ENCODE measurements around the gene DLG1. TPM values are rescaled to one million over a fixed set of nuclear protein-coding genes. Genes with fewer than 3 reads are reported as not detected.

The DLG1 gene
- total and polyA plus RNA-seq, 2 experiments from 2014 or later, result 54.8 to 128 TPM

DNA sequence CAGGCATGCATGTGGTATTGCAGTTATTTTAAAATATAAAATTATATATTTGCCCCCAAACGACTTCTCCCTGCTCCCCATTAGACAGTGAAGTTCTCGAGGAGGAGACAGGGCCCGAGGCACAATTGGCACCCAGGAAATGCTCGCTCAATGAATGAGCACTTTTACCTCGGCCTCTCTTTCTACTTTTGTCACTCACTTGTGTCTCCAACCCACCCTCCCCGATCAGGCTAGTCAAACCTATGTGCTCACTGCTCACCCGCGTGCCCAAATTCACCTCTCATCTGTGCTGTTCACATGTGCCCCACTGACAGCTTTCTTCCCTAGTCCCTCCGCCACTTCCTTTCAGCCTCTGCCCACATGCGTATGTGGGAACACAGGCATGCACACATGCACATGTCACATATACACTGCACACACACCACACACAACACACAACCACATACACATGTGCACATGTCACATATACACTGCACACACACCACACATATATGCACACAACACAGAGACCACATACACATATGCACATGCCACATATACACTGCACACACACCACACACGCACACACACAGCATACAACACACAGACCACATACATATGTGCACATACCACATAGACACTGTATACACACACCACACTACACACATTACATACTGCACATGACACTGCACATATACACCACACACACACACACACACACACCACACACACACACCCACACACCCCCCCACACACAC lies 46.3 kb upstream of the DLG1 start:
- H3K4me1 ChIP-seq (ENCODE audit: insufficient read depth), result peaks cover 11% of the 10 kb centered on the region
- no peaks in the 10 kb centered on the region for H3K79me2 ChIP-seq
- no peaks in the 10 kb centered on the region for H3K9me2 ChIP-seq (replicated peaks; ENCODE audit: insufficient read depth)
- no peaks in the 10 kb centered on the region for H4K20me1 ChIP-seq (ENCODE audit: insufficient read depth, poor library complexity, severe bottlenecking)
- no peak overlapping the region for H3K4me3 ChIP-seq
- DNase-seq (ENCODE audit: low spot score), result no peak
- no peaks in the 10 kb centered on the region for H3K36me3 ChIP-seq (replicated peaks; ENCODE audit: insufficient read depth, low read depth)
- H3K4me2 ChIP-seq, result no peak overlapping the region
- 94% methylated on average over 11 of the region's 11 CpGs for WGBS (ENCODE audit: low lambda C conversion rate, missing lambda C conversion rate)
- TF ChIP-seq EZH2 (IDR thresholded peaks at IDR 0.05; ENCODE audit: borderline replicate concordance), result no peak
- TF ChIP-seq, protein P1, sequence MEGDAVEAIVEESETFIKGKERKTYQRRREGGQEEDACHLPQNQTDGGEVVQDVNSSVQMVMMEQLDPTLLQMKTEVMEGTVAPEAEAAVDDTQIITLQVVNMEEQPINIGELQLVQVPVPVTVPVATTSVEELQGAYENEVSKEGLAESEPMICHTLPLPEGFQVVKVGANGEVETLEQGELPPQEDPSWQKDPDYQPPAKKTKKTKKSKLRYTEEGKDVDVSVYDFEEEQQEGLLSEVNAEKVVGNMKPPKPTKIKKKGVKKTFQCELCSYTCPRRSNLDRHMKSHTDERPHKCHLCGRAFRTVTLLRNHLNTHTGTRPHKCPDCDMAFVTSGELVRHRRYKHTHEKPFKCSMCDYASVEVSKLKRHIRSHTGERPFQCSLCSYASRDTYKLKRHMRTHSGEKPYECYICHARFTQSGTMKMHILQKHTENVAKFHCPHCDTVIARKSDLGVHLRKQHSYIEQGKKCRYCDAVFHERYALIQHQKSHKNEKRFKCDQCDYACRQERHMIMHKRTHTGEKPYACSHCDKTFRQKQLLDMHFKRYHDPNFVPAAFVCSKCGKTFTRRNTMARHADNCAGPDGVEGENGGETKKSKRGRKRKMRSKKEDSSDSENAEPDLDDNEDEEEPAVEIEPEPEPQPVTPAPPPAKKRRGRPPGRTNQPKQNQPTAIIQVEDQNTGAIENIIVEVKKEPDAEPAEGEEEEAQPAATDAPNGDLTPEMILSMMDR (IDR thresholded peaks at IDR 0.05; ENCODE audit: poor library complexity), result no peak
- no peak for TF ChIP-seq EZH2phosphoT487 (IDR thresholded peaks at IDR 0.05; ENCODE audit: low read depth, severe bottlenecking, unreplicated experiment)
- H2AFZ ChIP-seq, result no peak overlapping the region
- no peak overlapping the region for H3K27ac ChIP-seq
- no peaks in the 10 kb centered on the region for H3K27me3 ChIP-seq
- no peaks in the 10 kb centered on the region for H3K9me3 ChIP-seq (ENCODE audit: low read depth)

DNA sequence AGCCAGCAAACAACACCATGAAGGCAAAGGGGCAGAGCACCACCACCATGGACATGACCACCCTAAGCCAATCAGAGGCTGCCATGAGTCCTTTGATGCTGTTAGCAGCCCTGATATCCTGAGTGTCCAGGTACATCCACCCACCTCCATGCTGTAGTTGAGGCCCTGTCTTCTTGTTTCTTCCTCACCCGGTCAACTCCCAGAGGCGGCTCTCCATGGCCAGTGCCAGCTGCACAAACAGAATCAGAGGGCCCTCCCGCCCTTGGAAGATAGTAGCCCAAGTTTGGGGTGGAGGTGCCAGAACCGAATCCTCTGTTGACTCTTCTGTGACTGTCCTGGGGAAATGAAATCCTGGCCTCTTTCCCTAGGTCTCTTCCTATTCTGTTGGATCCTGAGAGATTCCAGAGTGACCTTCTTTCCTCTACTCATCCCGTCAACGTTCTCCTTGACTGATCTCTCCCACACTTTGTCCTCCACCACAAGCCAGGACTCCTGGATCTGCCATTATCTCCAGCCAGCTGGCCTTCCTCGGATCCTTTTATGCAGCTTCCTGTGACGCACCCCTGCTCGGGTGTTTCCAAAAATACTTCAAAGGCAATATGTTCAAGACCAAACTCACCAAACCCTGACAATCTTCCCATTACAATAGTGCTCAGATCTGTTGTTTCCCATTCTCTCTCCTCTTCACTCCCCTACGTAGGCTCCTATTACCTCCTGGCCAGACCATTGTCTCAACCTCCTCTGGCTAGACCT lies 45.4 kb upstream of the DLG1 start:
- H4K20me1 ChIP-seq (ENCODE audit: insufficient read depth, poor library complexity, severe bottlenecking), result no peaks in the 10 kb centered on the region

DNA sequence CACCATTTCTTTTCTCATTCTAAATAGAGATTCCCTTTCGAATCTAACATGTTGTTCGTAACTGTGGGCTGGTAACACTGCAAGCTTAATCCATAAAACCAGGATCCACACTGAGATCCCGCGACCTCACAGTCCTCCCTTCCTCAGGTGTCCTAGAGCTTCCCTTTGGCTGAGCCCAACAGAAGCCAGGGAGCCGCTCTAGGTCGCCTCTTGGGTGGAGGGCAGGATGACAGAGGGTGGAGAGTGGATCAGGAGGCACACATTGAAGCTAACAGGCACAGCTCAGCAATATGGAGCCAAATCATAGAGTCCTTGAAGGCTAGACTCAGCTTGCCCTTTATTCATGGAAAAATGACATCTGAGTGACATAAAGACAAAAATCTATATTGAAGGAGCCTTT lies 44.7 kb upstream of the DLG1 start:
- Histone ChIP-seq H3K4me2 (no peak overlapping the region), H3K9me2 (replicated peaks; ENCODE audit: insufficient read depth) (no peaks in the 10 kb centered on the region), H3K36me3 (replicated peaks; ENCODE audit: insufficient read depth, low read depth) (no peaks in the 10 kb centered on the region), H4K20me1 (ENCODE audit: insufficient read depth, poor library complexity, severe bottlenecking) (no peaks in the 10 kb centered on the region), H3K79me2 (no peaks in the 10 kb centered on the region), H3K4me3 (no peak overlapping the region), H3K27me3 (no peaks in the 10 kb centered on the region), H2AFZ (no peak overlapping the region), H3K9me3 (ENCODE audit: low read depth) (no peaks in the 10 kb centered on the region), H3K27ac (no peak overlapping the region), H3K4me1 (ENCODE audit: insufficient read depth) (peaks cover 17% of the 10 kb centered on the region)
- TF ChIP-seq EZH2phosphoT487 (IDR thresholded peaks at IDR 0.05; ENCODE audit: low read depth, severe bottlenecking, unreplicated experiment) (no peak), EZH2 (IDR thresholded peaks at IDR 0.05; ENCODE audit: borderline replicate concordance) (no peak)
- TF ChIP-seq, protein P1 (IDR thresholded peaks at IDR 0.05; ENCODE audit: poor library complexity), result no peak
- WGBS (ENCODE audit: low lambda C conversion rate, missing lambda C conversion rate), result 96% methylated on average over 6 of the region's 6 CpGs
- no peak for DNase-seq (ENCODE audit: low spot score)

More for the DNA sequence above, 45.4 kb upstream of the DLG1 start:
- DNase-seq (ENCODE audit: low spot score), result no peak
- Histone ChIP-seq H3K9me3 (ENCODE audit: low read depth) (no peaks in the 10 kb centered on the region), H3K9me2 (replicated peaks; ENCODE audit: insufficient read depth) (no peaks in the 10 kb centered on the region), H3K79me2 (no peaks in the 10 kb centered on the region), H3K27me3 (no peaks in the 10 kb centered on the region), H3K4me3 (no peak overlapping the region), H3K4me1 (ENCODE audit: insufficient read depth) (peaks cover 17% of the 10 kb centered on the region), H2AFZ (no peak overlapping the region), H3K4me2 (no peak overlapping the region), H3K27ac (no peak overlapping the region), H3K36me3 (replicated peaks; ENCODE audit: insufficient read depth, low read depth) (no peaks in the 10 kb centered on the region)
- TF ChIP-seq EZH2phosphoT487 (IDR thresholded peaks at IDR 0.05; ENCODE audit: low read depth, severe bottlenecking, unreplicated experiment) (no peak), EZH2 (IDR thresholded peaks at IDR 0.05; ENCODE audit: borderline replicate concordance) (no peak)
- TF ChIP-seq, protein P1 (IDR thresholded peaks at IDR 0.05; ENCODE audit: poor library complexity), result no peak
- WGBS (ENCODE audit: low lambda C conversion rate, missing lambda C conversion rate), result 92% methylated on average over 10 of the region's 10 CpGs
